ELF-1 (cell line): ENCODE results near the gene ZNF407.

Experiments
- DNase-seq: peaks from one replicate; pipeline ENCODE4 v3.0.0-alpha.2; 2016; ENCODE audit warnings: low read depth, low spot score

The ZNF407 gene

DNA sequence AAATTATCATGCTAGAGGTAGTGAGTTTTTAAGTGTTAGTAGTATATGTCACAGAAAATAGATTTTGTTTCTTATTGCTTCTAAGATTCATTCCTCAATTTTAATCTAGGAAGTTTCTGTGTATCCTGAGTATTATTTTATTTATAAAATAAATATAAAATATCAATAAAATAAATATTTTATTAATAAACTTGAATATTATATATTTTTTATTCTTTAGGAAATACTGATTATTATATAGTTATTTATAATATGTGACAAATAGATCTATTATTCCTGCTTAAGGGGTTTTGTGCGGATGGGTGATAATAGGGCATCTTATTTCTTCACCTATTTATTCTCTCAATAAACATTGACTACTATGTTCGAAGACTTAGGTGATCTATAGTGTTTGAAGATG, 191.0 kb downstream of the ZNF407 start:
- no peak for DNase-seq

DNA sequence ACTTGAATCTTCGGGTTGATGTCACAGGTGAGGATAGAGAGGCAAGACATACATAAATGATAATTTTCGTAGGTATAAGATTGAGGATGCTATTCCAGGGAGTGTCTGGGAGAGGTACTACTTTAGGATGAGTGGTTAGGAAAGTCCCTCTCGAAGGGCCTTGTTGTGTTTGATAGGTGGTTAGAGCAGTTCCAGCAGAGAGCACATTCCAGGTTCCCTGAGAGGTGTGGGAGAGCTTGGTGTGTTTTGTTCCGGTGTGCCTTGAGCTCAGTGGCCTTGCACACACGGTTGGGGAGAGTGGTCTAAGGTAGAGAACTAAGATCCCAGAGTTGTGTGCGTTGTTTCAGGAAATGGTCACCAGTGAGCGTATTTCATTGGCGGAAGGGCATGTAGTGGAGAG, 191.4 kb downstream of the ZNF407 start:
- no peak for DNase-seq

- DNase-seq: no peak
These were observed 192.8 kb downstream of the ZNF407 start for GRCh38 chr18:74790451-74790850.

GRCh38 chr18:74791501-74792194, 194.0 kb downstream of the ZNF407 start:
- no peak for DNase-seq

DNA sequence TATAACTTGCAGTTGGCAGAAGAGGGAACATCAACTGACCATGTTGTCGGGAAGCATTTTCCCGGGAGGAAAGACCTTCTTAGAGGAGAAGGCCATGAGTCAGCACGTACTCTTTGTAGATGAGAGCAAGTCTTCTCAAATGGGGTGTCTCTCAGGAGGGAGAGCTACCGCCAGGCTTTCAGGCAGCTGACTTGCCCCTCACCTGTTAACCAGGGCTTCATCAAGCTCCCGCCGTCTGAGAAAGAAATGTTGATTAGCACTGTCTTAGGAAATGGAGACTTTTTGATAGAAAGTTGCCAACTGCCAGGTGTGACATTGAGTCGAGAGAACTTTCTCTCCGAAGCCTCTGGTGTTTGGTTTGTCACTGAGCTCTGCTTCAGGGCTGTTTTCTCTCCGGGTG, 196.1 kb downstream of the ZNF407 start:
- peak; percentile 18 for DNase-seq

DNA sequence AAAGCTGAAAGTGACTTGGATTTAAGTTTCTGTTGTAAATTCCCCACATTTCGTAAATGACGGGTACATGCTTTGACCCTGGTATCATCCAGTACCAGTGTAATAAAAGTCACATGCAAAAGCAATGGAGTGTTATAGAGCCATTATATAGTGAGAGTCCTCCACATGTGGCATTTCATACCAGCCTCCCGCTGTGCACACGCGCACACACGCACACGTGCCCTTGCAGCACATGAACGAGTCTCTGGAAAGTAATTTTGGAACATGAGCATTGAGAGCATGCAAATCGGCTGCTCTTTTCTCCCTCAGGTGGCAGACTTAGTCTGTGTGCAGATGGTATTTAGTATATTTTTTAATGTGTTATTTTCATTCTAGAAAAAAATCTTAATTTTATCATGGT, 198.1 kb downstream of the ZNF407 start:
- no peak for DNase-seq

- no peak for DNase-seq
These were observed 198.5 kb downstream of the ZNF407 start for GRCh38 chr18:74796211-74796610.

- DNase-seq: no peak
These were observed 199.3 kb downstream of the ZNF407 start for GRCh38 chr18:74796841-74797576.

DNA sequence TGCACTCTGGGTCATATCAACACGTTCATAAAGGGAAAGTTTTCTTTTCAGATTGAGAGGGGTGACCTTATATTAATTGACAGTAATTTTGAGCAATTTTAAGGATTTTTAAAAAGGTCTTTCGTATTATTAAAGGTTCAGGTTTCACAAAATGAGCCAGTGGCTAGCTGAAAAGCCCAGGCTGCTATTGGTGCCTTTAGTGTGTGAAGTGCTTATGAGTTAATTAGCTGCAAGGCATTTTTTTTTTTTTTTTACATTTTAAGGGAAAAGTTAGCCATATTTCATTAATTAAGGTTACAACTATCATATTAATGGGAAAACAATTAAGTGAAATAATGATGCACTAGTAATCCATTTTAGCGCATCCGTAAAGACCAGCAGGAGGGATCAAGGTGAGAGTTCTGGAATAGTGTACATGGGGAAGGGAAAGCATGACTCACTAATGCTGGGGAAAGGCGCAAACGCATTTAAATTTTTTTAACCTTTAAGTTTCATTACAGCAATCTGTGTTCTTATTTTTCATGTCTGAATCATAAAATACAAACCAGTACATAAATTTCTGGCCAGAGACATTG, 200.0 kb downstream of the ZNF407 start:
- DNase-seq: no peak

DNA sequence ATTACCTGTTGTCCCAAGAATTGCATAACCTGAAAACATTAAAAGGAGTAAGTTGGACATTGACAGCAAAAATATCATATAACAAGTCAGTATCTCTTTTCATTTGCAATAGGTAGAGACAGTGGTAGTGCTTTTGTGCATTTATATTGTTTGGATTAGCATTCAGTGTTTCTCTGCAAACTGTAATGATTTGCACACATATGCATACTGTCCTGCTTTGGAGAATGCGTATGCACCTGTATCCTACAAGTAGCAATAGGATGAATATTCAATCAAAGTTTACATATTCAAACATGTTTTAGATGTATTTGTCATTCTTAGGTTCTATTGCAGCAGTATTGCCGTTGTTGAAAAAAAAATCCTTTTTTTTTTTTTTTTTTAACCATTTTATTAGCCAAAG, 201.9 kb downstream of the ZNF407 start:
- DNase-seq: no peak

- no peak for DNase-seq
These were observed 202.4 kb downstream of the ZNF407 start for GRCh38 chr18:74800098-74800497.

DNA sequence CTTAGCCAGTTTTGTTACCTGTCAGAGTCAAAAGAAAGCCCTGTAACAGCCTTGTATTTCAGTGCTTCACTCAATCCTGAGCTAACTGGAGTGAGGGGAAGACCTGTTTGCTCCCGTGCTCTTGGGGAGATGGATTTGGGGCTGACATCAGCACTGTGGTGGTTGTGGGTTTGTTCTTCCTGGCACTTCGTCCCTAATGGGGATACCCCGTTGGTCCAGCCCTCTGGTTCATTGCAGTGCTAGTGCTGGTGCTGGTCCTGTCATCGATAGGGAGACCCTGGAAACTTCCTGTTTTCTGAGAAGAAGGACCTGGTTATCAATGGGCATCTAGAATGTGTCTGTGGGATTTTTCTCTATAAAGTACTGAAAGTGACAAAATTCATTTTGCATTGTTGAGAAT, 205.4 kb downstream of the ZNF407 start:
- no peak for DNase-seq

- no peak for DNase-seq
These were observed 206.1 kb downstream of the ZNF407 start for GRCh38 chr18:74803769-74804168.

DNA sequence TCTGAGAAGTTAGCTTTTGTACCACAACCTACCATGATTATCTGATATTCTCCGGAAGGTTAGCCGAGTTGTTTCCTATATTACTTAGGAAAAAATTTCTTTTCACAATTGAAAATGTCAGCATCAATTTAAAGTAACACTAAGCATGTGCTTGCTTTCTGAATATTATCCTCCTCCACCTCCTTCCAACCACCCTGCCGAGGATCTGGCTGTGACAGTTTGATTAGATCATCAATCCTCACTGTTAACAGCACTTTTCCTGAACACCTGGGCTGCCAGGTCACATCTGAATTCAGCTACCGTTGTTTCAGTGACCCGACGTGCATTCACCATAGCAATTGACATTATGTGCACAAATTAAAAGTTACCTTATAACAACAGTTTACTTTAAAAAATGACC, 207.0 kb downstream of the ZNF407 start:
- DNase-seq: no peak

GRCh38 chr18:74806073-74806472, 208.4 kb downstream of the ZNF407 start:
- DNase-seq: no peak

GRCh38 chr18:74806700-74807416, 209.2 kb downstream of the ZNF407 start:
- no peak for DNase-seq

DNA sequence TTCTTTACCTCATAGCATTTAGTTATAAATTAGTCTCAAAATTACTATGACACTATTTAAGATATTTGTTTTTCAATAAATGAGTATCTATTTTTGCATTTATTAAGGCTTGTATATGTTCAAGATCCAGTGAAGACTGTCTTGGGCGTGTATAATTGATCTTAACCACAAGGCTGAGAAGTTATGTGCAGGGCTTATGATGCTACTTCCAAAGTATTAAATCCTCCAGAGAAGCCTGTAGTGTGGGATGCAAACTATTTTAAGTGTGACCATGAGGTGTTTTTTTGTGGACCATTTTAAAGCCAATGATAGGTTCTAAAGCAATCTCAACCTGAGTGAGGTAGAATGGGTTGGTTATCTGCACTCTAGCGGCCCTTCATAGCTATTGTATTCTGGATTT, 219.9 kb downstream of the ZNF407 start:
- no peak for DNase-seq

GRCh38 chr18:74818516-74819175, 221.0 kb downstream of the ZNF407 start:
- DNase-seq: no peak

- DNase-seq: peak; percentile 88
These were observed 221.9 kb downstream of the ZNF407 start for GRCh38 chr18:74819433-74820059.

DNA sequence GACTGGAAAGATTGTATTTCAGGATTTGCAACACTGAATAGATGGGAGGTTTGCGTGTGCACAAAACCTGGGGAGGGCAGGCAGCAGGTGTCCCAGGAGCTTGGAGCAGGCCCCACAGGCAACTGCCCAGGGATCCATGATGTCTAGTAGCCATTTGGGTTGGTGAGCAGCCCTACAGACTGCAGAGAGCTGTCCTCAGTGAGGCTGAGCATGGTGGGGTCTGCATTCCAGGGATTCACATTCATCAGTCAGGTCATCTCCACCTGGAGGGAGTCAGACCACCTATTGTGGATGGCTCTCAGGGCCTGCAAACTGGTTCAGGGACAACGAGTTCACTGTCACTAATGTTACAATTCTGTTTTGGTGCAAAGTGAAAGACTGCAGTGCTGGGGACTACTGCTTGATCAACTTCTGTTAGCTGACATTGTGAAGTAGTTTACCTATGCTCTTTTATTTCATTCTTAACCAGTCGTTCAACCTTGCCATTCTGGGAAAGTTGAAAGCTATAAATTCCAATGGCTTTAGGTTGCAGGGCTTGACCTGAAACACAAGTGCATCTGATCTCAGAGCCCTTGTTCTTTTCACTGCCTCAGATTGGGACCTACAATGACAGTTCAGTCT, 222.6 kb downstream of the ZNF407 start:
- no peak for DNase-seq

- no peak for DNase-seq
These were observed 227.8 kb downstream of the ZNF407 start for GRCh38 chr18:74825460-74825859.
